Measurements from ENCODE around the gene C4orf50.

- no peak for TF ChIP-seq CTCF (IDR thresholded peaks at IDR 0.05)
- TF ChIP-seq EZH2 (IDR thresholded peaks at IDR 0.05; ENCODE audit: borderline replicate concordance, insufficient read depth, low read depth, low read length, poor library complexity, severe bottlenecking) = no peak
These were observed 7.0 kb downstream of the C4orf50 start for GRCh38 chr4:6011271-6011671.
